ENCODE results near the gene CARD19. TPM values are rescaled to one million over a fixed set of nuclear protein-coding genes. Genes with fewer than 3 reads are reported as not detected.

CARD19 gene
- total RNA-seq, 4 donors from 2014 or later: 53.4 to 93.6 (median 60.7) TPM

DNA sequence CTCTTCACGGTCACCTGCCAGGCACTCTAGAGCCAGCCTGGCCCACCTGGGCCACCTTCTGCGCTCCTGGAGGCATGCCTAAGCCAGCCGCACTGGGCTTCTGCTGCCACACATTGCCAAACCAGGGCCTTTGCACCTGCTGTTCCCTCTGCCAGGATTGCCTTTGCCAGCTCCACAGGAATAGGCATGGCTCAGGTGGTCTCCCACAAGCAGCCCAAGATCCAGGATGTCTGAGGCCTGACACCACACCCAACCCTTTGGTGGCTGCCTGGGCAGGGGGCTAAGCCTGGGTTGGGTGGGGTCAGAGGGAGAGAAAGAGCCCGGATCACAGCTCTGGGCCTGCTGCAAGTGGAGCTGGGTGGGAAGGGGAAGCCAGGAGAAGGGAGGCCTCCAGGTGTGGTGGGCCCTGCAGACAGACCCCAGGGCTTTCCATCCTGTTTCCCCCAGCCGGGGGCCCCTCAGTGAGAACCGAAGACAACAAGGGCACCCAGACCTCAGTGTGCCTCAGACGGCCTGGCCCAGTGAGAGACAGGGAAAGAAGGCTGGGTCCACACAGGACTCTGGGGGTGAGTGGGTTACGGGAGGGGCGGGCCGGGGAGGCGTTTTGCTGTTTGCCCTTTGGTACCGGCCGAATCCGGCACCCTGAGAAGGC is 38.2 kb upstream of the CARD19 start:
- DNase-seq (ENCODE audit: low spot score in 2 of 2): no peak
- Histone ChIP-seq H3K4me1 (peaks cover 0 to 43% (median 13%) of the 10 kb centered on the region in 4 donors), H3K27ac (peak overlapping the region in 3 of 4 donors; percentile 20 to 84 (median 43)), H3K36me3 (no peaks in the 10 kb centered on the region), H3K4me3 (peak overlapping the region in 1 of 4 donors; percentile 60), H3K9me3 (no peaks in the 10 kb centered on the region), H3K27me3 (no peaks in the 10 kb centered on the region)
- TF ChIP-seq EP300 (IDR thresholded peaks at IDR 0.05) (no peak), POLR2A (IDR thresholded peaks at IDR 0.05) (no peak)
- TF ChIP-seq, protein P1, sequence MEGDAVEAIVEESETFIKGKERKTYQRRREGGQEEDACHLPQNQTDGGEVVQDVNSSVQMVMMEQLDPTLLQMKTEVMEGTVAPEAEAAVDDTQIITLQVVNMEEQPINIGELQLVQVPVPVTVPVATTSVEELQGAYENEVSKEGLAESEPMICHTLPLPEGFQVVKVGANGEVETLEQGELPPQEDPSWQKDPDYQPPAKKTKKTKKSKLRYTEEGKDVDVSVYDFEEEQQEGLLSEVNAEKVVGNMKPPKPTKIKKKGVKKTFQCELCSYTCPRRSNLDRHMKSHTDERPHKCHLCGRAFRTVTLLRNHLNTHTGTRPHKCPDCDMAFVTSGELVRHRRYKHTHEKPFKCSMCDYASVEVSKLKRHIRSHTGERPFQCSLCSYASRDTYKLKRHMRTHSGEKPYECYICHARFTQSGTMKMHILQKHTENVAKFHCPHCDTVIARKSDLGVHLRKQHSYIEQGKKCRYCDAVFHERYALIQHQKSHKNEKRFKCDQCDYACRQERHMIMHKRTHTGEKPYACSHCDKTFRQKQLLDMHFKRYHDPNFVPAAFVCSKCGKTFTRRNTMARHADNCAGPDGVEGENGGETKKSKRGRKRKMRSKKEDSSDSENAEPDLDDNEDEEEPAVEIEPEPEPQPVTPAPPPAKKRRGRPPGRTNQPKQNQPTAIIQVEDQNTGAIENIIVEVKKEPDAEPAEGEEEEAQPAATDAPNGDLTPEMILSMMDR (IDR thresholded peaks at IDR 0.05): no peak
- 37 to 53% methylated on average over 10 to 11 of the region's 14 CpGs for WGBS, 2 donors

- H3K27ac ChIP-seq: peak within 1 kb of the TSS in 3 of 4 donors; percentile 20 to 84 (median 43)
- peak in 1 of 2 donors; percentile 18 for DNase-seq (ENCODE audit: low spot score in 2 of 2)
- peaks cover 0 to 49% (median 13%) of the 10 kb centered on the region in 4 donors for H3K4me1 ChIP-seq
- H3K4me3 ChIP-seq: peak within 1 kb of the TSS; percentile 31 to 62 (median 46)
- no peaks in the 10 kb centered on the region for H3K36me3 ChIP-seq
- TF ChIP-seq EP300 (IDR thresholded peaks at IDR 0.05) (no peak), POLR2A (IDR thresholded peaks at IDR 0.05) (no peak)
- TF ChIP-seq, protein P1 (IDR thresholded peaks at IDR 0.05): no peak
- H3K9me3 ChIP-seq: no peaks in the 10 kb centered on the region
- H3K27me3 ChIP-seq: no peaks in the 10 kb centered on the region
- 1 to 3% methylated on average over 22 to 38 of the region's 55 CpGs for WGBS, 2 donors
Measured at GRCh38 chr9:93058355-93059010, 37.5 kb upstream of the CARD19 start, which contains the start of gene SUSD3. TSS of gene SUSD3 (plus strand) at chr9:93058701. CDS start at chr9:93058743, 42 bp downstream.

DNA sequence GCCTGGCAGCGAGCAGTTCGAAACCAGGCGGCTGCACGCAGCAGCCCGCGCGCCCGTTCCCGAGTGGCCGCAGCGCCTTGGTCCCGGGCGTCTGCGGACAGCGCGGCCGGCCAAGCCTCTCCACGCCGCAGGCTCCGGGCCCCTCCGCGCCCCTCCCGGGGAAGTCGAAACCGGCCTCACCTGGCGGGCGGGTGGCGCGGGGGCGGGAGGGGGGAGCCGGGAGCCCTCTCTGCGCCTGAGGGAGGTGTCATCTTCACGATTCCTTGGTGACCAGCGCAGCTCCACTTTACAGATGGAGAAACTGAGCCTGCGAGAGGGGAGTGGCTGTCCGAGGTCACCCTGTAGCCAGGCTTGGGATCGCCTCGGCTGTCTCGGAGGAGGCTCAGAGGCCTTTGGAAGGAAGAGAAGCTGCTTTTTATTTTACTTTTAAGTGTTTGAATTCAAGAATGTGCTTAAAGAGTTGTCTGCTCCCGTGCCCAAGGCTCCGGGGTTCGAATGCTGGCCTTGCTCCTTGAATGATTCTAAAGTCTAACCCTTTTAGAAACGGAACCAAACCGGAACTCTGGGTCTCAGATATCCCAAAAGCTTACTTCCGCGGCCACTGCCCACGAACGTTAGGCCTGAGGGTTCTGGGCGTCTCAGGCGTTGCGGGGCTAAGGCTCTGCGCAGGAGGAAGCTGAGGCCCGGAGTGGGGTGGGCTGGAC is 36.9 kb upstream of the CARD19 start:
- 35 to 69% methylated on average over 20 to 47 of the region's 53 CpGs for WGBS, 2 donors
- TF ChIP-seq EP300 (IDR thresholded peaks at IDR 0.05) (no peak), POLR2A (IDR thresholded peaks at IDR 0.05) (no peak)
- TF ChIP-seq, protein P1 (IDR thresholded peaks at IDR 0.05): no peak
- no peaks in the 10 kb centered on the region for H3K36me3 ChIP-seq
- no peak for DNase-seq (ENCODE audit: low spot score in 2 of 2)
- H3K9me3 ChIP-seq: no peaks in the 10 kb centered on the region
- H3K4me1 ChIP-seq: peaks cover 0 to 49% (median 13%) of the 10 kb centered on the region in 4 donors
- H3K27ac ChIP-seq: peak overlapping the region in 3 of 4 donors; percentile 20 to 84 (median 43)
- H3K4me3 ChIP-seq: peak overlapping the region; percentile 31 to 62 (median 46)
- no peaks in the 10 kb centered on the region for H3K27me3 ChIP-seq

DNA sequence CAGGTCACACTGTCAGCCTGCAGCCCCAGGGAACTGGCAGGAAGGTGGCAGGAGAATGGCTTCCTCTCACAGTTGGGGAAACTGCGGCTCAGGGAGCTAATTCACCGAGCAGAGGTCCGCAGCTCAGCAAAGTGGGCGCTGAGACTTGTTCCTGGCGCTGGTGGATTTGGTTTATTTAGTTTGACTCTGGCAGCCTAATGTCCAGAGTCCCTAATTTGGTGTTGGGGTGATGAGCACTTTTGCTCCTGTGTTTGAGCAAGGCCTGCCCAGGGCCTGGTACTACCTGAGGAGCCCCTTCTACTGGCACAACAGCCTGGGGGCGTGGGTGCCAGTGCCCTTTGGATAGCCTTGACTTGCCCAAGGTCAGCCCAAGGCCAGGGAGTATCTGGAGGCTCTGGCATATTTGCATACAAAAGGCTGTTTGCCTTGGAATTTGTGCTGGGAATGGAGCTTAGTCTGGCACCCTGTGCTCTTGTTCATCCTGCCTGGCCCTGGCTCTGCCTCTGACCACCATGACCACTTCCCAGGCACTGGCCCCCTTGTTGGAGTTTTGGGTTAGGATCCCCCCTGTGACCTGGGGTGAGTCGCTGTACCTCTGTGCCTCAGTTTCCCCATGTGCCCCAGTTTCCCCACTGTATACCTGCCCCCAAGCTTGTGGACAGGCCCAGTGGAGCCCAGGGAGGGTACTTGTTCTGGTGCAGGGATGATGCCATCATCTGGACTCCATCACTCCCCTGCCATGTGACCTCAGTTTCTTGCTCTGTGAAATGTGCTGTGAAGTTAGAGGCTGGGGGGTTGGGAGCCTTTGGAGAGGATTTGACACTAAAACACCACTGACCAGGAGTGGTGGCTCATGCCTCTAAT is 36.1 kb upstream of the CARD19 start:
- WGBS, 2 donors: 75 to 88% methylated on average over 7 of the region's 7 CpGs
- Histone ChIP-seq H3K4me1 (peaks cover 0 to 51% (median 14%) of the 10 kb centered on the region in 4 donors), H3K36me3 (no peaks in the 10 kb centered on the region), H3K9me3 (no peaks in the 10 kb centered on the region), H3K27ac (peak overlapping the region in 1 of 4 donors; percentile 84), H3K4me3 (peak overlapping the region in 2 of 4 donors; percentile 60 to 62), H3K27me3 (no peaks in the 10 kb centered on the region)
- TF ChIP-seq, protein P1 (IDR thresholded peaks at IDR 0.05): no peak
- TF ChIP-seq POLR2A (IDR thresholded peaks at IDR 0.05) (no peak), EP300 (IDR thresholded peaks at IDR 0.05) (no peak)
- DNase-seq (ENCODE audit: low spot score in 2 of 2): no peak
